Right renal cortex interstitium (tissue), 3 donors: Measurements from ENCODE around the gene TOB1. TPM values are rescaled to one million over a fixed set of nuclear protein-coding genes. Genes with fewer than 3 reads are reported as not detected.

Experiments used
- polyA plus RNA-seq, 3 donors: library from polyadenylated mRNA; unstranded; fragments of 120-200 nt; gene quantifications; one replicate each; pipeline ENCODE4 v1.2.1, GENCODE V29; 2013; ENCODE audit not compliant: insufficient read length in 3 of 3

Gene TOB1
- polyA plus RNA-seq, 3 donors, result 36.7 to 44.1 (median 37.1) TPM

Other genes with a start within 250 kb of the TOB1 start
- 1 to 10 TPM; 6.2 to 9.6 (median 7.0) TPM for gene ABCC3, start 231.5 kb downstream of the TOB1 start, polyA plus RNA-seq
- 10 to 100 TPM; 44.8 to 47.2 (median 45.5) TPM for gene ANKRD40, start 158.4 kb downstream of the TOB1 start, polyA plus RNA-seq
- gene LUC7L3, start 146.8 kb downstream of the TOB1 start, polyA plus RNA-seq, result 100 to 1,000 TPM; 565 to 742 (median 678) TPM
- gene ANKRD40CL, start 98.8 kb downstream of the TOB1 start, polyA plus RNA-seq, result under 1 TPM in 2 of 3 donors, not detected in 1; 0.21 to 0.25 TPM
- 1 to 10 TPM in 1 of 3 donors, under 1 TPM in 2; 0.68 to 1.1 (median 0.97) TPM for gene WFIKKN2, start 30.8 kb downstream of the TOB1 start, polyA plus RNA-seq